Right atrium auricular region (tissue), 2 donors: Measurements from ENCODE around the gene SLC15A4. TPM values are rescaled to one million over a fixed set of nuclear protein-coding genes. Genes with fewer than 3 reads are reported as not detected.
"Not testable (repeated sequence)": the region's sequence is repeated elsewhere in the genome, so short reads cannot be mapped to it uniquely, and the experiment has no call there.

Experiments used
- DNase-seq: peaks from one replicate; pipeline ENCODE4 v3.0.0-alpha.2; 2019; ENCODE audit warnings: low spot score
- H3K27ac ChIP-seq, 2 donors: fragments of 200-600 bp; sonication (generic); 1 replicate in 1 of 2; 2 replicates in 1 of 2; pipeline ENCODE4 v1.5.1; 2016 to 2019
- H3K27me3 ChIP-seq, 2 donors: fragments of 200-600 bp; sonication (generic); one replicate each; pipeline versions ENCODE4 v1.5.1 to v1.6.0; 2017 to 2019
- H3K36me3 ChIP-seq: fragments of 200-600 bp; sonication (generic); one replicate; pipeline ENCODE4 v1.5.1; 2016
- H3K4me1 ChIP-seq, 2 donors: fragments of 200-600 bp; sonication (generic); one replicate each; pipeline versions ENCODE4 v1.5.1 to v1.6.0; 2017 to 2019
- H3K4me3 ChIP-seq, 2 donors: fragments of 200-600 bp; sonication (generic); 1 replicate in 1 of 2; 2 replicates in 1 of 2; pipeline ENCODE4 v1.5.1; 2017 to 2019; ENCODE audit warnings: mild to moderate bottlenecking in 1 of 2, moderate library complexity in 1 of 2
- H3K9me3 ChIP-seq, 2 donors: fragments of 200-600 bp; sonication (generic); one replicate each; pipeline ENCODE4 v1.5.1; 2019
- total RNA-seq, 2 donors: library from RNA; depleted of rRNA; stranded (reverse); fragments of >200 nt; gene quantifications; one replicate each; pipeline ENCODE4 v1.1.0, GENCODE V29; 2016
- TF ChIP-seq, protein P1 (sequence below), 2 donors: fragments of 200-600 bp; sonication (generic); IDR thresholded peaks; one replicate each; pipeline ENCODE4 v1.5.1; 2019; ENCODE audit warnings: antibody characterized with exemption in 2 of 2

The SLC15A4 gene
- total RNA-seq, 2 donors from 2014 or later: 24.1 to 24.3 TPM

DNA sequence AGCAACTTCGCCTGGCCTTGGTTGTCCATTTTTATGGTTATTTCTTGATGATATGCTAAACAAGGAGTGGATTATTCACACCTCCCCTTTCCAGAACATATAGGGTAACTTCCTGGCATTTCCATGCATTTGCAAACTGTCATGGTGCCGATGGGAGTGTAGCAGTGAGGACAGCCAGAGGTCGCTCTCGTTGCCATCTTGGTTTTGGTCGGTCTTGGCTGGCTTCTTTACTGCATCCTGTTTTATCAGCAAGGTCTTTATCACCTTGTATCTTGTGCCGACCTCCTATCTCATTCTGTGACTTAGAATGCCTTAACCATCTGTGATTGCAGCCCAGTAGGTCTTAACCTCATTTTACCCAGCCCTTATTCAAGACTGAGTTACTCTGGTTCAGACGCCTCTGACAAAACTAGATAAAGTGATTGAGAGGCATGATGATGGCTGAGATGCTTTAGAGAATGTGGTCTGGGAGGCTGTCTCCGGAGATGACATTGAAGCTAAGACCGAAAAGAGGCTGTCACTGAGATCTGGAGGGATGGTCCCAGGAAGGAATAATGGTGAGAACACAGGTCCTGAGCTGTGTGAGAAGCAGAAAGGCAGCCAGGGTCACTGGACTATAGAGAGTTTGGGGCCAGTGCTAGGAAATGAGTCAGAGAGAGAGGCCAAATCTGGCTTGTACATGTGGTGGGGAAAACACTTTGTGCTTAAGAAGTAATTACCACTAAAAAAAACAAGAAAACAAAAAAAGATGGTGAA lies 32.5 kb upstream of the SLC15A4 start:
- H3K27me3 ChIP-seq: peaks cover 0 to 7% of the 10 kb centered on the region in 2 donors

DNA sequence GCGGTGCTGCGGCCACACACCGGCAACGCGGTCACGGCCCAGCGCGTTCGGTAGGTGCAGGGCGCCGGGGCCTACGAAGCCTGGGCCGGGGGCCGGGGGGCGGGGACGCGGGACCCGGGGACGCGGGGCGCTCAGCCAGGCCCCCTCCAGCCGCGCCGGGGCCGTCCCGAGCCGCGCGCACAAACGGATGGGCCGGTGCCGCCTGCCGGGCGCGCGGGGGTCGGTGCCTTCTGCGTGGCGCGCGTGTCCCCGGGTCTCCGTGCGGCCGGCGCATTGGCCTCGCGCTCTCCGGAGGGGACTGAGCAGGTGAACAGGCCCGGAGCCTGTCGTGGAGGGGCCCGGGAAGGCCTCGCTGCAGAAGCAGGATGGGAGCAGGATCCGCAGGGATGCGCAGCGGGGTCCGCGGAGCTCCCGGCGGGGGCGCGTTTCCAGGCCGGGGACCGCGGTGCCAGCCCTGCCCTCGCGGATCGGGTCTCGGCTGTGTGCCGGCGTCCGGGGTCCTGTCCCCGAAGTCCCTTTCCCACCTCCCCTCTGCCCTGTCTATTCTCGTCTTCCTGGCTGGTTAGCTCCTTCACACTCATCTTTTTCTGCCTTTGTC lies 29.9 kb upstream of the SLC15A4 start:
- Histone ChIP-seq H3K27ac (no peak overlapping the region), H3K27me3 (peaks cover 0 to 7% of the 10 kb centered on the region in 2 donors)
- DNase-seq: no peak

More for the DNA sequence above, 32.5 kb upstream of the SLC15A4 start:
- Histone ChIP-seq H3K4me1 (peaks cover 0 to 6% of the 10 kb centered on the region in 2 donors), H3K27ac (no peak overlapping the region), H3K4me3 (no peak overlapping the region), H3K9me3 (no peaks in the 10 kb centered on the region), H3K36me3 (no peaks in the 10 kb centered on the region)
- TF ChIP-seq, protein P1, sequence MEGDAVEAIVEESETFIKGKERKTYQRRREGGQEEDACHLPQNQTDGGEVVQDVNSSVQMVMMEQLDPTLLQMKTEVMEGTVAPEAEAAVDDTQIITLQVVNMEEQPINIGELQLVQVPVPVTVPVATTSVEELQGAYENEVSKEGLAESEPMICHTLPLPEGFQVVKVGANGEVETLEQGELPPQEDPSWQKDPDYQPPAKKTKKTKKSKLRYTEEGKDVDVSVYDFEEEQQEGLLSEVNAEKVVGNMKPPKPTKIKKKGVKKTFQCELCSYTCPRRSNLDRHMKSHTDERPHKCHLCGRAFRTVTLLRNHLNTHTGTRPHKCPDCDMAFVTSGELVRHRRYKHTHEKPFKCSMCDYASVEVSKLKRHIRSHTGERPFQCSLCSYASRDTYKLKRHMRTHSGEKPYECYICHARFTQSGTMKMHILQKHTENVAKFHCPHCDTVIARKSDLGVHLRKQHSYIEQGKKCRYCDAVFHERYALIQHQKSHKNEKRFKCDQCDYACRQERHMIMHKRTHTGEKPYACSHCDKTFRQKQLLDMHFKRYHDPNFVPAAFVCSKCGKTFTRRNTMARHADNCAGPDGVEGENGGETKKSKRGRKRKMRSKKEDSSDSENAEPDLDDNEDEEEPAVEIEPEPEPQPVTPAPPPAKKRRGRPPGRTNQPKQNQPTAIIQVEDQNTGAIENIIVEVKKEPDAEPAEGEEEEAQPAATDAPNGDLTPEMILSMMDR (IDR thresholded peaks at IDR 0.05): no peak
- no peak for DNase-seq

DNA sequence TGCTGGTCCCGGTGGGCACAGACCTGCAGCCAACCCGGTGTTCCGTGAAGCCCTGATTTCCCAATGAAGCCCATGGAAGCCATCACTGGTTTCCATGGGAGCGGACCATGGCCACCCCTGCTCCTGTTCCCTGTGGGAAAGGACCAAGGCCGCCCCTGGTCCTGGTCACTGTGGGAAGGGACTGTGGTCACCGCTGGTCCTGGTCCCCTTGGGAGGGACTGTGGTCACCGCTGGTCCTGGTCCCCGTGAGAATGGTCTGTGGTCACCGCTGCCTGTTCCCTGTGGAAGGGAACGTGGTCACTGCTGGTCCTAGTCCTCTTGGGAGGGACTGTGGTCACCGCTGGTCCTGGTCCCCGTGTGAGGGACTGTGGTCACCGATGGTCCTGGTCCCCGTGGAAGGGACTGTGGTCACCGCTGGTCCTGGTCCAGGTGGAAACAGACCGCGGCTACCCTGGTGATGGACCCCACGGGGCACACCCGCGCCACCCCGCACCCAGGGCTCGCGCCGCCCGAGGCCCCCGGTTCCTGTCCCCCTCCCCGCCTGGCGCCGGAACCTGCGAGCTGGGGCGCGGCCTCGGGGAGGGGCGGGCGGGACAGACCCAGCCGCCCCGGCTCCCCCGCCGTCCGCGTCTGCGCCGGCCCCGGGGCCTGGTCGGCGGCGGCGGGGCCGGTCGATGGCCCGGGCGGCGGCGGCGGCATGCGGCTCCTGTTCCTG lies 29.3 kb upstream of the SLC15A4 start, which contains the start of gene GLT1D1:
Gene GLT1D1 (plus strand): TSS at position 594 of the 715 bp plus-strand sequence. CDS start 104 bp downstream, at position 698.
- no peak within 1 kb of the TSS for H3K27ac ChIP-seq
- no peaks in the 10 kb centered on the region for H3K9me3 ChIP-seq
- DNase-seq: no peak
- H3K4me3 ChIP-seq: peak within 1 kb of the TSS in 1 of 2 donors; percentile 31
- H3K27me3 ChIP-seq: peaks cover 0 to 7% of the 10 kb centered on the region in 2 donors
- H3K36me3 ChIP-seq: no peaks in the 10 kb centered on the region
- TF ChIP-seq, protein P1 (IDR thresholded peaks at IDR 0.05): no peak
- H3K4me1 ChIP-seq: peaks cover 0 to 6% of the 10 kb centered on the region in 2 donors

More for the DNA sequence above, 29.9 kb upstream of the SLC15A4 start:
- no peaks in the 10 kb centered on the region for H3K36me3 ChIP-seq
- peaks cover 0 to 6% of the 10 kb centered on the region in 2 donors for H3K4me1 ChIP-seq
- H3K9me3 ChIP-seq: no peaks in the 10 kb centered on the region
- TF ChIP-seq, protein P1 (IDR thresholded peaks at IDR 0.05): no peak
- peak overlapping the region in 1 of 2 donors; percentile 31 for H3K4me3 ChIP-seq

DNA sequence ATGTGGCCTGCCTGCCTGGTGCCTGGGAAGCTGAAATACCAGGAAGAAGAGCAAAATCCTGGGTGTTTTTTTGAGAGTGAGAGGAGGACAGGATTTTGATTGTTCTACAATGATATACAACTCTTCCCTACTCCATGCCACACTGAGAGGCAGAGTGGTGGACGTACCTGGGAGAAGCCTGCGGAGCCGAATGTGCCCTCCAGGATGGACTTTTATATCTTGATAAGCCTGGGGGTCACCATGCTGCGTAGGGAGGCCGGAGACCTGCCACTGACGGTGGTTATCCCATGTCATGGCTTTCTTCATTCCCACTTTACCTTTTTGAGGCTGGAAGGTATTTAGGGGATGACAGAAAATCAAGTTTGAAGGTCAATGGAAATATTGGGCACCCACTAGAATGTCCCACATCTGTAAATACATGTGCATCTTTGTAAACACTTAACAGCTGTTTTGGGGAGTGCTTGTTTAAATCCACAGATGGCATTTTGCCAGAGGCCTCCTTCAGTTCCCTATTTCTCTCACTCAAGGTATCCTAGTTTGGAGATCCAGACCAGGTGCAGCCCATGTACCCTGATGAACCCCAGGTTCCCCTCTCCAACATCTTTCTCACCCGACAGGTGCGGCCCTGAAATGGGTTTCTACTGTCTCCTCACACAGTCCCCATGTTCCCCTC lies 28.4 kb upstream of the SLC15A4 start:
- H3K36me3 ChIP-seq: no peaks in the 10 kb centered on the region
- TF ChIP-seq, protein P1 (IDR thresholded peaks at IDR 0.05): no peak
- H3K4me1 ChIP-seq: peaks cover 0 to 6% of the 10 kb centered on the region in 2 donors
- no peak overlapping the region for H3K27ac ChIP-seq
- H3K4me3 ChIP-seq: no peak overlapping the region
- DNase-seq: no peak
- H3K9me3 ChIP-seq: no peaks in the 10 kb centered on the region
- H3K27me3 ChIP-seq: peaks cover 0 to 7% of the 10 kb centered on the region in 2 donors

DNA sequence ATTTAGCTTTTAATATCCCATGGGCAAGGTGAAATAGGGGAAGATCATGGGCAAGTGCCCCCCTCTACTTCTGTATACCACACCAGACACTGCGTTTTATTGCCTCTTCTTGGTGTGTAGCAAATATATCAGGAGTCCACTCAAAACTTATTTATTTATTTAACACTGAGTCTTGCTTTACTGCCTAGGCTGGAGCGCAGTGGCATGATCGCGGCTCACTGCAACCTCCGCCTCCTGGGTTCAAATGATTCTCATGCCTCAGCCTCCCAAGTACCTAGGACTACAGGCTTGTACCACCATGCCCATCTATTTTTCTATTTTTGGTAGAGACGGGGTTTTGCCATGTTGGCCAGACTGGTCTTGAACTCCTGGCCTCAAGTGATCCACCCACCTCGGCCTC lies 27.7 kb upstream of the SLC15A4 start:
- not testable (repeated sequence) for H3K27ac ChIP-seq, H3K4me1 ChIP-seq, H3K27me3 ChIP-seq, H3K4me3 ChIP-seq, DNase-seq, H3K36me3 ChIP-seq, H3K9me3 ChIP-seq
